ENCODE data around the gene PTPN2.
"Not testable (repeated sequence)": the region's sequence is repeated elsewhere in the genome, so short reads cannot be mapped to it uniquely, and the experiment has no call there.

PTPN2 gene

DNA sequence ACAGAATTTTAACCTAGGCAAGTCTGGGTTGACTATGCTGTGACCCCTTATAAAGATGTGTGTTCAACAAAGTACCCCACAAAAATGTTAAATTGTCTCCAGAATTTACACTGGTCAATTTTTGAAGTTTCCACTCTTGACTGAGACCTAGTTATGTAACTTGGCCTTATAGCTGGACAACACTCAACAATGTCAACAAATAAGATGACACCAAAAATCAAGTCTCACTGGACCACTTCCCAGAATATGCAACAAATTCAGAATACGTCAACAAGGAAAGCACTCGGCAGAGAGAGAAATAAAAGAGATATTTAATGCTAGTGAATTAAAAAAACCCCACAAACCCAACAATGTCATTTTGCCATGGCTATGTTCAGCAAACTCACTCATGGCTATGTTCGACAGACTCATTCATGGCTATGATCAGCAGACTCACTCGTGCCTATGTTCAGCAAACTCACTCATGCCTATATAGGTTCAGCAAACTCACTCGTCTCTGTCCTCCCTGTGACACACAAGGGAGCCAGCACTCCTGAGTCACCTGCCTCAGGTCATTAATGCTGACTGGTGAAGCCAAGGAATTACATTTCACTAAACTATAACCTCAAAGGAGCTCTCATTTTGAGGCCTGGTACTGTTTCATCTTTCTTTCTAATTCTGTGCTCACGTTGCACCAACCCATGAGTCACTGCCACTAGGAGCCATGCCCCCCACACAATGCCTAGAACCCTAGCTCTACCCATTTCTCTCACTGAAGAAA is 72.7 kb downstream of the PTPN2 start:
- H3K27ac Mint-ChIP-seq = no peak overlapping the region
- H3K4me1 Mint-ChIP-seq (ENCODE audit: low read depth) = peaks cover 4% of the 10 kb centered on the region
- peaks cover 4% of the 10 kb centered on the region for H3K9me3 Mint-ChIP-seq
- H3K27me3 Mint-ChIP-seq (ENCODE audit: low read depth) = no peaks in the 10 kb centered on the region
- no peak overlapping the region for H3K4me3 Mint-ChIP-seq
- peaks cover 57% of the 10 kb centered on the region for H3K36me3 Mint-ChIP-seq (ENCODE audit: low read depth)

DNA sequence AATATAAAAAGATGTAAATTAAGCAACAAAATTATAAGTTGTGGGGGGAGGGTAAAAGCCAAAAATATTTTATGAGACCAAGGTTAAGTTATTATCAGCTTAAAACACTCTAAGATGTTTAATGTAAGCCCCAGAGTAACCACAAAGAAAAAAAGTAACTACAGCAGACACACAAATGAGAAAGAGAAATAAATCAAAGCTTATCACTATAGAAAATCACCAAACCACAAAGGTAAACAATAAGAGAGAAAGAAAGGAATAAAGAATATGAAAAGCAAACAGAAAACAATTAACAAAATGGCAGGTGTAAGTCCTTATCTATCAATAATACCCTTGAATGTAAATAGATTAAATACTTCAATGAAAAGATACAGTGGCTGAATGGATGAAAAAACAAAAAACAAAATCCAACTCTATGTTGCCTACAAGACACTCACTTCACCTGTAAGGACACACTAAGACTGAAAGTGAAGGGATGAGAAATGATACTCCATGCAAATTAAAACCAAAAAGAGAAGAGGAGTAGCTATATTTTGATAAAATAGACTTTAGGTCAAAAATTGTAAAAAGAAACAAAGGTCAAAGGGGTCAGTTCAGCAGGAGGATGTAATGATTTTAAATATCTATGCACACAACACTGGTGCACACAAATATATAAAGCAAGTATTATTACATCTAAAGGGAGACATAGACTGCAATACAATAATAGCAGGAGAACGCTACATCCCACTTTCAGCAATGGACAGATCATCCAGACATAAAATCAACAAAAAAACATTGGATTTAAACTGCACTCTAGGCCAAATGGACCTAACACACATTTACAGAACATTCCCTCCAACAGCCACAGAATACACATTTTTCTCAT is 80.7 kb downstream of the PTPN2 start:
- H3K4me1 Mint-ChIP-seq (ENCODE audit: low read depth) = peaks cover 15% of the 10 kb centered on the region
- no peaks in the 10 kb centered on the region for H3K27me3 Mint-ChIP-seq (ENCODE audit: low read depth)
- H3K9me3 Mint-ChIP-seq = peaks cover 4% of the 10 kb centered on the region
- H3K36me3 Mint-ChIP-seq (ENCODE audit: low read depth) = peaks cover 51% of the 10 kb centered on the region
- peak overlapping the region; percentile 5 for H3K4me3 Mint-ChIP-seq
- H3K27ac Mint-ChIP-seq = no peak overlapping the region

DNA sequence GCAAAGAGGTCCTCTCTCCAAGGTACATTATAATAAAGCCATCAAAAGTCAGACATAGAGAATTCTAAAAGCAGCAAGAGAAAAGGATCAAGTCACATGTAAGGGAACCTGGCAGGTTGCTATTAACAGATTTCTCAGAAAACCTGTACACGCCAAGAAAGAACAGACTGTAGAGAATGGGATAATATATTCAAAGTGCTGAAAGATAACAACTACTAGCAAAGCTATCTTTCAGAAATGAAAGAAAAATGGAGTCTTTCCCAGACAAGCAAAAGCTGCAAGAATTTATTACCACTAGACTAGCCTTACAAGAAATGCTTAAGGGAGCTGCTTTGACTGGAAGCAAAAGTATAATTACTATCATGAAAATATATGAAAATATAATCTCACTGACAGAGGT is 81.5 kb downstream of the PTPN2 start:
- Mint-ChIP-seq H3K4me3 (no peak overlapping the region), H3K27ac (no peak overlapping the region), H3K9me3 (peaks cover 4% of the 10 kb centered on the region), H3K4me1 (ENCODE audit: low read depth) (peaks cover 15% of the 10 kb centered on the region), H3K36me3 (ENCODE audit: low read depth) (peaks cover 54% of the 10 kb centered on the region), H3K27me3 (ENCODE audit: low read depth) (no peaks in the 10 kb centered on the region)

DNA sequence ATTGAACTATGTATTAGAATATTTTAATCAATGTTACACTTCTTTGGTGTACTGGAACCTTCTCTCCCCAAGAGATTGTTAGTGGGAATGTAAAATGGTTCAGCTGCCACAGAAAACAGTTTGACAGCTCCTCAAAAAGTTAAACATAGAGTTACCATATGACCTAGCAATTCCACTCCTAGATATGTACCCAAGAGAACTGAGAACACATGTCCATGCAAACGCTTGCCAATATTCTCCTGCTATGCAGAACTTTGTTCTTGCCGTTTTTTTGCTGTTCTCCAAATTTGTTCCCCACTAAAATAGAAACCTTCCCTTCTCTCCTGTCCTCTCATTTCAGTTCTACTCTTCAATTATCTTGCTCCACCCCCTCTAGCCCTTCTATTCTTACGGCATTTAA is 87.6 kb downstream of the PTPN2 start:
- Mint-ChIP-seq H3K27me3 (ENCODE audit: low read depth) (no peaks in the 10 kb centered on the region), H3K4me3 (no peak overlapping the region)

GRCh38 chr18:12791610-12792009 is 92.4 kb downstream of the PTPN2 start:
- Mint-ChIP-seq H3K4me3 (no peak overlapping the region), H3K36me3 (ENCODE audit: low read depth) (peaks cover 24% of the 10 kb centered on the region), H3K4me1 (ENCODE audit: low read depth) (peaks cover 7% of the 10 kb centered on the region), H3K27ac (no peak overlapping the region), H3K27me3 (ENCODE audit: low read depth) (no peaks in the 10 kb centered on the region), H3K9me3 (no peaks in the 10 kb centered on the region)

More for the DNA sequence above, 87.6 kb downstream of the PTPN2 start:
- H3K9me3 Mint-ChIP-seq = no peaks in the 10 kb centered on the region
- no peak overlapping the region for H3K27ac Mint-ChIP-seq
- peaks cover 2% of the 10 kb centered on the region for H3K4me1 Mint-ChIP-seq (ENCODE audit: low read depth)
- peaks cover 32% of the 10 kb centered on the region for H3K36me3 Mint-ChIP-seq (ENCODE audit: low read depth)

- H3K4me1 Mint-ChIP-seq (ENCODE audit: low read depth) = peaks cover 7% of the 10 kb centered on the region
- H3K27me3 Mint-ChIP-seq (ENCODE audit: low read depth) = no peaks in the 10 kb centered on the region
- peaks cover 18% of the 10 kb centered on the region for H3K36me3 Mint-ChIP-seq (ENCODE audit: low read depth)
- H3K4me3 Mint-ChIP-seq = no peak overlapping the region
- H3K27ac Mint-ChIP-seq = no peak overlapping the region
- H3K9me3 Mint-ChIP-seq = no peaks in the 10 kb centered on the region
These were observed 97.4 kb downstream of the PTPN2 start for GRCh38 chr18:12786669-12787068.

DNA sequence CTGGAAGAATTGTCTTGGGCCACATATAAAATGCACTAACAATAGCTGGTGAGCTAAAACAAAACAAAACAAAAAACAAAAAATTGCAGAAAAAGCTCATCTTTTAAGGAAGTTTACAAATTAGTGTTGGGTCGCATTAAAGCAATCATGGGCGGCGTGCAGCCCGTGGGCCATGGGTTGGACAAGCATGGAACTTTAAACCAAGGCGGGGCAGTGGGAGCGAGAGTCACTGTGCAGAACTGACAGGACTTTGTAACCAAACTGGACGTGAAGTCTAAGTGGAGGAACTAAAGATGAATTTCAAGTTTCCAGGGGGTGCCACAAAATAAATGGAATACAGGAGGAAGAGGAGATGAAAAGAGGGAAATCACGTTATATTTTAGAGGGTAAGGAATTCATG is 100.5 kb downstream of the PTPN2 start:
- Mint-ChIP-seq H3K27me3 (ENCODE audit: low read depth) (no peaks in the 10 kb centered on the region), H3K27ac (no peak overlapping the region), H3K9me3 (no peaks in the 10 kb centered on the region), H3K4me3 (no peak overlapping the region), H3K4me1 (ENCODE audit: low read depth) (peaks cover 2% of the 10 kb centered on the region), H3K36me3 (ENCODE audit: low read depth) (peaks cover 11% of the 10 kb centered on the region)

GRCh38 chr18:12782521-12782920 is 101.5 kb downstream of the PTPN2 start:
- Mint-ChIP-seq H3K4me1 (ENCODE audit: low read depth) (peaks cover 2% of the 10 kb centered on the region), H3K9me3 (no peaks in the 10 kb centered on the region), H3K4me3 (no peak overlapping the region), H3K27me3 (ENCODE audit: low read depth) (no peaks in the 10 kb centered on the region), H3K27ac (no peak overlapping the region), H3K36me3 (ENCODE audit: low read depth) (peaks cover 10% of the 10 kb centered on the region)

- Mint-ChIP-seq H3K4me1 (ENCODE audit: low read depth) (peaks cover 5% of the 10 kb centered on the region), H3K27ac (no peak overlapping the region), H3K9me3 (peaks cover 4% of the 10 kb centered on the region), H3K4me3 (no peak overlapping the region), H3K27me3 (ENCODE audit: low read depth) (no peaks in the 10 kb centered on the region), H3K36me3 (ENCODE audit: low read depth) (peaks cover 8% of the 10 kb centered on the region)
These were observed 104.6 kb downstream of the PTPN2 start for GRCh38 chr18:12779456-12779855.

DNA sequence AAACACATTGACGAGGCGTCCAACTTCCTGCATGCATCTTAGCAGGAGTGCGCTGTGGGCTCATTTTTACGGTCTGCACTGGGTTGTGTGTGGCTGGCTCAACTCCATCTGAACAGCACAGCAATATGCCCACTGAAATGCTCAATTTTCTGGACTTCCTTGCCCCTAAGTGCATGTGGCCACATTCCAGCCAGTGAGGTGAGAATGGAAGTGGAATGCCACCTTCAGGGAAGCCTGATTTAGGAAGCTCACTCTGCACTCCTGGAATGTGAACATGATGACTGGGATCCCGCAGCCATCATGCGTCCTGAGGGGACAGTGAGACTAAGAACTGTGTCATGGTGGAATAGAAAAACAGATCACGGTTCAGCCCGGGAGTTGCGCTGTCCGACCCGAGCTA is 105.0 kb downstream of the PTPN2 start:
- H3K27ac Mint-ChIP-seq = no peak overlapping the region
- peaks cover 5% of the 10 kb centered on the region for H3K4me1 Mint-ChIP-seq (ENCODE audit: low read depth)
- H3K9me3 Mint-ChIP-seq = peaks cover 4% of the 10 kb centered on the region
- no peaks in the 10 kb centered on the region for H3K27me3 Mint-ChIP-seq (ENCODE audit: low read depth)
- H3K36me3 Mint-ChIP-seq (ENCODE audit: low read depth) = peaks cover 8% of the 10 kb centered on the region
- no peak overlapping the region for H3K4me3 Mint-ChIP-seq

DNA sequence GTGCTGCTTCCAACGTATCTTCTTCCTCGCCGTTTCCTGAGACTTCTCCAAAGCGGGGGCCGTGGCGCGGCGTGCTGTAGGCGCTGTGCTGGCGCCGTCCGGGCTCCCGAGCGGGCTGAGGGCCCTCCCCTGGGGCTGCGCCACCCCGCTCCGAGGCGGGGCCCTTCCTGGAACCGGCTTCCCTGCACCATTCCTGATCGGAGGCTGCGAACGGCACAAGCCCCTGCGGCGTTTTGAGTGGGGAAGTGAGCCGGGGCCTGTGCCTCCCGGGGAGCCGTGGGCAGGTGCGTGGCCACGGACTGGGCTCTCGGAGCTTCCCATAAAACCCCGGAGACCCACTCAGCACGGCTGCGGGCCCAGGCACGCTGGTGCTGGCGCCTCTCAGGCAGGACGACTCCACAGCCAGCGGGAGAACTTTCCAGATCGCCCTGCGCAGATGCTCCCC is 106.5 kb downstream of the PTPN2 start:
- H3K4me1 Mint-ChIP-seq (ENCODE audit: low read depth) = peaks cover 6% of the 10 kb centered on the region
- no peaks in the 10 kb centered on the region for H3K27me3 Mint-ChIP-seq (ENCODE audit: low read depth)
- no peak overlapping the region for H3K27ac Mint-ChIP-seq
- H3K36me3 Mint-ChIP-seq (ENCODE audit: low read depth) = peaks cover 6% of the 10 kb centered on the region
- H3K4me3 Mint-ChIP-seq = no peak overlapping the region
- peaks cover 4% of the 10 kb centered on the region for H3K9me3 Mint-ChIP-seq

DNA sequence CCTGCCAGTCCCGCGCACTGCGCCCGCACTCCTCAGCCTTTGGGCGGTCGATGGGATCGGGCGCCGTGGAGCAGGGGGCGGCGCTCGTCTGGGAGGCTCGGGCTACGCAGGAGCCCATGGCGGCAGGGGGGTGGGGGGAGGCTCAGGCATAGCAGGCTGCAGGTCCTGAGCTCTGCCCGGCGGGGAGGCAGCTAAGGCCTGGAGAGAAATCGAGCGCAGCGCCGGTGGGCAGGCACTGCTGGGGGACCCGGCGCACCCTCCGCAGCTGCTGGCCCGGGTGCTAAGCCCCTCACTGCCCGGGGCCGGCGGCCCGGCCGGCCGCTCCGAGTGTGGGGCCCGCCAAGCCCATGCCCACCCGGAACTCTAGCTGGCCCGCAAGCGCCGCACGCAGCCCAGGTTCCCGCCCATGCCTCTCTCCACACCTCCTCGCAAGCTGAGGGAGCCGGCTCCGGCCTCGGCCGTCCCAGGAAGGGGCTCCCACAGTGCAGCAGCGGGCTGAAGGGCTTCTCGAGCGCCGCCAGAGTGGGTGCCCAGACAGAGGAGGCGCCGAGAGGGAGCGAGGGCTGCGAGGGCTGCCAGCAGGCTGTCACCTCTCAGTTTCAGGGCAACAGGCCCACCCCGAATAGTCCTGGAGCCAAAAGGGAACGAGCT is 107.1 kb downstream of the PTPN2 start:
- Mint-ChIP-seq H3K36me3 (ENCODE audit: low read depth) (peaks cover 6% of the 10 kb centered on the region), H3K9me3 (peaks cover 4% of the 10 kb centered on the region), H3K27ac (no peak overlapping the region), H3K4me1 (ENCODE audit: low read depth) (peaks cover 6% of the 10 kb centered on the region), H3K27me3 (ENCODE audit: low read depth) (no peaks in the 10 kb centered on the region), H3K4me3 (no peak overlapping the region)

DNA sequence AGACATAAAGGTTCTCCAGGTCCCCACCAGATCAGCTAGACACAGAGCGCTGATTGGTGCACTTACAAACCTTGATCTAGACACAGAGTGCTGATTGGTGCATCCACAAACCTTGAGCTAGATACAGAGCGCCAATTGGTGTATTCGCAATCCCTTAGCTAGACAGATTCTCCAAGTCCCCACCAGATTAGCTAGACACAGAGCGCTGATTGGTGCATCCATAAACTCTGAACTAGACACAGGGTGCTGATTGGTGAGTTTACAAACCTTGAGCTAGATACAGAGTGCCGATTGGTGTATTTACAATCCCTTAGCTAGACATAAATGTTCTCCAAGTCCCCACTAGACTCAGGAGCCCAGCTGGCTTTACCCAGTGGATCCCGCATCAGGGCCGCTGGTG is 107.6 kb downstream of the PTPN2 start:
- not testable (repeated sequence) for H3K36me3 Mint-ChIP-seq (ENCODE audit: low read depth); H3K4me1 Mint-ChIP-seq (ENCODE audit: low read depth); H3K9me3 Mint-ChIP-seq; H3K27me3 Mint-ChIP-seq (ENCODE audit: low read depth)
- Mint-ChIP-seq H3K4me3 (peak overlapping the region; percentile 81), H3K27ac (peak overlapping the region; percentile 75)

DNA sequence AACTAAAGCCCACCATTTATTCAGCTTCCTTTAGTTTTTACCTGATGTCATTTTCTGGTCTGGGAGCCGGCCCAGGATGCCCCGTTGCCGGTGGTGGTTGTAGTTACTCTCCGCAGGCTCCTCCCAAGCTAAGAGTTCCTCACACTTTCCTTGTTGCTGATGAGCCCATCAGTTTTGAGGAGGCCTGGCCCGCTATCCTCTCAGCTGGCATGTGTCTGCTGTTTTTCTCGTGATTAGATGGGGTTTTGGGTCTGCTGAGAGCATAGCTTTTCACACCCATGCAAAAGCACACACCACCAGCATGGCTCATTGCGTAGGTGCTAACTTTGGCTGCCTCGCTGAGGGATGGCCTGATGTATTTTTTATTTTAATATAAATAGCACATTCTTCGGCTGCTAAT is 109.1 kb downstream of the PTPN2 start:
- peak overlapping the region; percentile 75 for H3K27ac Mint-ChIP-seq
- H3K4me3 Mint-ChIP-seq = peak overlapping the region; percentile 81
- H3K4me1 Mint-ChIP-seq (ENCODE audit: low read depth) = peaks cover 6% of the 10 kb centered on the region
- H3K27me3 Mint-ChIP-seq (ENCODE audit: low read depth) = no peaks in the 10 kb centered on the region
- H3K36me3 Mint-ChIP-seq (ENCODE audit: low read depth) = peaks cover 6% of the 10 kb centered on the region
- peaks cover 4% of the 10 kb centered on the region for H3K9me3 Mint-ChIP-seq

Data from T-helper 1 cell treated with Interleukin-12 subunit alpha and Interleukin-12 subunit beta and Interleukin-4 antibody, amounts not matched to agents 30 μg/mL and 1 μg/mL, for 36 hours (primary cell).